BJ (cell line): ENCODE results near the gene MAP4. TPM values are rescaled to one million over a fixed set of nuclear protein-coding genes. Genes with fewer than 3 reads are reported as not detected.

ENCODE experiments used
- CTCF ChIA-PET: fragments of 350-600 bp; formaldehyde crosslinking; extraction: SDS; loops from one replicate; lab custom pipeline; 2021; ENCODE audit warnings: antibody characterized with exemption, inconsistent platforms; lab: Yijun Ruan, JAX
- POLR2A ChIA-PET: fragments of 300-600 bp; sonication (Branson Sonifier 250); formaldehyde crosslinking; extraction: SDS; loops from one replicate; lab custom pipeline; 2021; ENCODE audit warnings: antibody characterized with exemption; lab: Charles Lee
- DNase-seq: peaks from one replicate; pipeline ENCODE4 v3.0.0-alpha.2; 2011; ENCODE audit warnings: low read depth
- H3K27me3 ChIP-seq: 2 replicates; pipeline ENCODE4 v1.6.0; 2011; ENCODE audit warnings: low read length; ENCODE audit not compliant: control insufficient read depth, insufficient read depth
- H3K36me3 ChIP-seq: 2 replicates; pipeline ENCODE4 v1.5.1; 2011; ENCODE audit warnings: low read length; ENCODE audit not compliant: control insufficient read depth, insufficient read depth
- H3K4me3 ChIP-seq: 2 replicates; pipeline ENCODE4 v1.5.1; 2011; ENCODE audit warnings: low read depth, mild to moderate bottlenecking, control low read depth, low read length
- polyA plus RNA-seq: library from polyadenylated mRNA; depleted of rRNA; stranded (reverse); fragments of >200 nt; gene quantifications from 2 replicates; pipeline ENCODE4 v1.2.3, GENCODE V29; 2011
- TF ChIP-seq, protein P1 (sequence below): IDR thresholded peaks from 2 replicates; pipeline ENCODE4 v1.5.1; 2011; ENCODE audit warnings: low read depth, mild to moderate bottlenecking, control low read depth, inconsistent platforms, low read length, moderate library complexity; ENCODE audit not compliant: insufficient read depth

The MAP4 gene
- polyA plus RNA-seq, 1 experiment = 247 TPM

DNA sequence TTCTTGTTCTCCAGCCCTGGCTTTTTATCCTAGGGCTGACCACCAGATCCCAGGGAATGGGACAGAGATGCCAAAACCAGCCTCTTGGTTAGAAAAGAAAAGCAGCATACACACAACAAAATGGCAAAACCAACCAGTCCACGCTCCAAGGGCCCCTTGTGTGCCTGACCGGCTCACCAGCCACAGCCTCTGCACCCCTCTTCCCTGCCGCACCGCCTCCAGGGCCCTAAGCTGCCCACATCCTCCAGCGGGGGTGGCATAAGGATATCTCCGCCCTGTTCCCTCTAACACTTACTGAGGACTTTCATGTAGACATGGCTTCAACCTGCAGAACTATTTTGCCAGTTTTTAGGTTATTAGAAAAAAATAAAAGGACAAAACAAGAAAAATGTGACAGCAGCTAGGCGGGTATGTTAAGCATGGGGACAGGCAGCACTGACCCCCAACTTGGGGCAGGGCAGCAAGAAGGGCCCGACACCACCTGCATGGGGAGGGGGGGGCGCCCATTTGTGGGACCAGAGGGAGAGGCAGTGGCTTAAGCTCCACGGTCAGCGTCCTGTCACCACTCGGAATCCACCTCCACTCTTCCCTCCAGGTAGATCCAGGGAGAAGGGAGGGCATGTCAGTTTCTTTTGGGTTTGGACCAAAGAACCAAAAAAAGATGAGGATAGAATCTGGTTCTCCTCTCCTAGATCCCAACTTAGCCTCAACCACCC, 164.2 kb downstream of the MAP4 start:
- Histone ChIP-seq H3K27me3 (no peaks in the 10 kb centered on the region), H3K4me3 (no peak overlapping the region), H3K36me3 (peaks cover 62% of the 10 kb centered on the region)
- ChIA-PET CTCF (interaction anchor here (3.3 kb wide), 1 partner anchor 14 kb away, joined by 17 read pairs; no protein-coding TSS in a partner anchor), POLR2A (no interaction called here)
- TF ChIP-seq, protein P1, sequence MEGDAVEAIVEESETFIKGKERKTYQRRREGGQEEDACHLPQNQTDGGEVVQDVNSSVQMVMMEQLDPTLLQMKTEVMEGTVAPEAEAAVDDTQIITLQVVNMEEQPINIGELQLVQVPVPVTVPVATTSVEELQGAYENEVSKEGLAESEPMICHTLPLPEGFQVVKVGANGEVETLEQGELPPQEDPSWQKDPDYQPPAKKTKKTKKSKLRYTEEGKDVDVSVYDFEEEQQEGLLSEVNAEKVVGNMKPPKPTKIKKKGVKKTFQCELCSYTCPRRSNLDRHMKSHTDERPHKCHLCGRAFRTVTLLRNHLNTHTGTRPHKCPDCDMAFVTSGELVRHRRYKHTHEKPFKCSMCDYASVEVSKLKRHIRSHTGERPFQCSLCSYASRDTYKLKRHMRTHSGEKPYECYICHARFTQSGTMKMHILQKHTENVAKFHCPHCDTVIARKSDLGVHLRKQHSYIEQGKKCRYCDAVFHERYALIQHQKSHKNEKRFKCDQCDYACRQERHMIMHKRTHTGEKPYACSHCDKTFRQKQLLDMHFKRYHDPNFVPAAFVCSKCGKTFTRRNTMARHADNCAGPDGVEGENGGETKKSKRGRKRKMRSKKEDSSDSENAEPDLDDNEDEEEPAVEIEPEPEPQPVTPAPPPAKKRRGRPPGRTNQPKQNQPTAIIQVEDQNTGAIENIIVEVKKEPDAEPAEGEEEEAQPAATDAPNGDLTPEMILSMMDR = no peak
- DNase-seq = no peak

GRCh38 chr3:47850564-47851410, 165.4 kb downstream of the MAP4 start:
- DNase-seq = no peak
- Histone ChIP-seq H3K4me3 (no peak overlapping the region), H3K36me3 (peaks cover 61% of the 10 kb centered on the region), H3K27me3 (no peaks in the 10 kb centered on the region)
- CTCF ChIA-PET = interaction anchor here (0.9 to 3.3 kb wide), 8 partner anchors 10 to 332 kb away, joined by 3 to 19 read pairs (median 5); no protein-coding TSS in a partner anchor
- POLR2A ChIA-PET = no interaction called here
- TF ChIP-seq, protein P1 = no peak

GRCh38 chr3:47849699-47850563, 166.3 kb downstream of the MAP4 start:
- POLR2A ChIA-PET = no interaction called here
- CTCF ChIA-PET = interaction anchor here (0.9 to 3.3 kb wide), 11 partner anchors 9 to 333 kb away, joined by 3 to 19 read pairs (median 4); no protein-coding TSS in a partner anchor

GRCh38 chr3:47849186-47849698, 167.0 kb downstream of the MAP4 start:
- H3K36me3 ChIP-seq = peaks cover 59% of the 10 kb centered on the region
- no peak for DNase-seq
- ChIA-PET CTCF (interaction anchor here (1.2 to 3.3 kb wide), 7 partner anchors 8 to 308 kb away, joined by 4 to 19 read pairs (median 11); no protein-coding TSS in a partner anchor), POLR2A (no interaction called here)
- no peaks in the 10 kb centered on the region for H3K27me3 ChIP-seq
- TF ChIP-seq, protein P1 = no peak
- no peak overlapping the region for H3K4me3 ChIP-seq

More at GRCh38 chr3:47849699-47850563, 166.3 kb downstream of the MAP4 start:
- Histone ChIP-seq H3K4me3 (no peak overlapping the region), H3K36me3 (peaks cover 59% of the 10 kb centered on the region), H3K27me3 (no peaks in the 10 kb centered on the region)
- DNase-seq = no peak
- TF ChIP-seq, protein P1 = peak; percentile 65
